ENCODE data around the gene ISYNA1.
A peak's percentile ranks its signal among the peaks of the same experiment; 100 is the strongest.

- TF ChIP-seq PML (IDR thresholded peaks at IDR 0.05; ENCODE audit: low read length): no peak
- peak; percentile 86 for TF ChIP-seq POLR2A (IDR thresholded peaks at IDR 0.05; ENCODE audit: low read depth, low read length)
These were observed 4.8 kb downstream of the ISYNA1 start for GRCh38 chr19:18433015-18433691.
